ENCODE measurements around the gene RNASEH1. TPM values are rescaled to one million over a fixed set of nuclear protein-coding genes. Genes with fewer than 3 reads are reported as not detected.
"Not testable (repeated sequence)": the region's sequence is repeated elsewhere in the genome, so short reads cannot be mapped to it uniquely, and the experiment has no call there.

RNASEH1 gene
- total RNA-seq, 1 donor = 39.4 TPM

DNA sequence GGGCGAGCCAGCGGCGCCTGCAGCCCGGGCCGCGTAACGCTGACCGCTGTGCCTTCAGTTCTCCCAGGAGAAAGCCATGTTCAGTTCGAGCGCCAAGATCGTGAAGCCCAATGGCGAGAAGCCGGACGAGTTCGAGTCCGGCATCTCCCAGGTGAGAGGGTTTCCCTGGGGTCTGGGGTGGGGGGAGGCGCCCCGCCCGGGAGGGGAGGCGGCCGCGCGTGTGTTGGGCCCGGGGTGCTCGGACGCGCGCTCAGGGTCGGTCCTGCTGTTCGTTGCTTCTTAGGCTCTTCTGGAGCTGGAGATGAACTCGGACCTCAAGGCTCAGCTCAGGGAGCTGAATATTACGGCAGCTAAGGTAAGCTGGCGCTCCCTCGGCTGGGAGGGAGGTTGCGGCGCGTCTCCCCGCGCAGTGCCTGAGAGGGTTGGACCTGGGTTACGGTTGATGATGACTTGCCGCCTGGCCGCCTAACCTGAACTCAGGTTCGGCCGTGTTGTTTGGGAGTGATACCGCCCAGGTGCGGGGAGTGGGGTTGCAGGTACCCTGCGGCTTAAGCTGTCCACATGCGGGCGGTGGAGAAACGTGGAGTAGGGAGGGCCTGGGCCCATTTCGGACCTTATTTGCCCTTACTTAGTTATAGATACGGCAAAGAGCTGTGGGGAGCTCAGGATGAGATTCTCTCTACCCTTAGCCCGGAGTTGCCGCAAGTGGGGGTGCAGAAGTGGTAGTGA lies 17.6 kb upstream of the RNASEH1 start:
- H3K36me3 ChIP-seq (ENCODE audit: insufficient read depth, low read length) = peaks cover 47% of the 10 kb centered on the region
- no peaks in the 10 kb centered on the region for H3K27me3 ChIP-seq (ENCODE audit: insufficient read depth, low read length)
- H3K4me2 ChIP-seq (ENCODE audit: insufficient read depth, low read length) = peak overlapping the region; percentile 95
- H3K27ac ChIP-seq (ENCODE audit: low read depth, low read length) = peak overlapping the region; percentile 85
- TF ChIP-seq, protein P1, sequence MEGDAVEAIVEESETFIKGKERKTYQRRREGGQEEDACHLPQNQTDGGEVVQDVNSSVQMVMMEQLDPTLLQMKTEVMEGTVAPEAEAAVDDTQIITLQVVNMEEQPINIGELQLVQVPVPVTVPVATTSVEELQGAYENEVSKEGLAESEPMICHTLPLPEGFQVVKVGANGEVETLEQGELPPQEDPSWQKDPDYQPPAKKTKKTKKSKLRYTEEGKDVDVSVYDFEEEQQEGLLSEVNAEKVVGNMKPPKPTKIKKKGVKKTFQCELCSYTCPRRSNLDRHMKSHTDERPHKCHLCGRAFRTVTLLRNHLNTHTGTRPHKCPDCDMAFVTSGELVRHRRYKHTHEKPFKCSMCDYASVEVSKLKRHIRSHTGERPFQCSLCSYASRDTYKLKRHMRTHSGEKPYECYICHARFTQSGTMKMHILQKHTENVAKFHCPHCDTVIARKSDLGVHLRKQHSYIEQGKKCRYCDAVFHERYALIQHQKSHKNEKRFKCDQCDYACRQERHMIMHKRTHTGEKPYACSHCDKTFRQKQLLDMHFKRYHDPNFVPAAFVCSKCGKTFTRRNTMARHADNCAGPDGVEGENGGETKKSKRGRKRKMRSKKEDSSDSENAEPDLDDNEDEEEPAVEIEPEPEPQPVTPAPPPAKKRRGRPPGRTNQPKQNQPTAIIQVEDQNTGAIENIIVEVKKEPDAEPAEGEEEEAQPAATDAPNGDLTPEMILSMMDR (IDR thresholded peaks at IDR 0.05; ENCODE audit: extremely low read depth, low read depth, low read length) = no peak
- peaks cover 53% of the 10 kb centered on the region for H3K79me2 ChIP-seq (ENCODE audit: insufficient read depth, low read length)
- no peak for DNase-seq (ENCODE audit: insufficient read length, low spot score, missing footprints)
- peak overlapping the region; percentile 95 for H3K4me3 ChIP-seq (ENCODE audit: insufficient read depth, low read length)
- peak overlapping the region; percentile 83 for H2AFZ ChIP-seq (ENCODE audit: low read length)
- peaks cover 45% of the 10 kb centered on the region for H4K20me1 ChIP-seq (ENCODE audit: insufficient read depth, low read length)
- H3K4me1 ChIP-seq (ENCODE audit: insufficient read depth, low read length) = peaks cover 33% of the 10 kb centered on the region
- no peaks in the 10 kb centered on the region for H3K9me3 ChIP-seq (ENCODE audit: low read depth, low read length)

DNA sequence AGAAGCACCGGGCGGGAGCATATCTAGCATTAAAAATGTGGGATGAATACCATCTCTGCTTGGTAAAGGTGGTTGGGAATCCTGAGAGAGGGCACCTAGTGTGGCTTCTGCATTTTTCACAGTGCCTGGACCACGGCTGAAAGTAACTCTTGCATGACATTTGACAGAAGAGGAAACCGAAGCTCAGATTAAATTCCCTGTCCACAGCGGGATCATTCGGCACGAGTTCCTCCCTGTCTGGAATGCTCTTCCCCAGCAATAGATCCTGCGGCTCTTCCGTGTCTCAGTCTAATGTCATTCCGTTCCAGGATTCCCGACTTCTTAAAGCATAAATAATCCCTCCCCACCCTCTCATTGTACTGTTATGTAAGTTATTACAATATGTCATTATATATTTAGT lies 16.0 kb upstream of the RNASEH1 start:
- no peak for DNase-seq (ENCODE audit: insufficient read length, low spot score, missing footprints)
- Histone ChIP-seq H2AFZ (ENCODE audit: low read length) (peak overlapping the region; percentile 21), H3K27me3 (ENCODE audit: insufficient read depth, low read length) (no peaks in the 10 kb centered on the region), H4K20me1 (ENCODE audit: insufficient read depth, low read length) (peaks cover 31% of the 10 kb centered on the region), H3K4me1 (ENCODE audit: insufficient read depth, low read length) (peaks cover 29% of the 10 kb centered on the region), H3K4me3 (ENCODE audit: insufficient read depth, low read length) (no peak overlapping the region), H3K9me3 (ENCODE audit: low read depth, low read length) (no peaks in the 10 kb centered on the region), H3K27ac (ENCODE audit: low read depth, low read length) (no peak overlapping the region), H3K36me3 (ENCODE audit: insufficient read depth, low read length) (peaks cover 31% of the 10 kb centered on the region), H3K79me2 (ENCODE audit: insufficient read depth, low read length) (peaks cover 40% of the 10 kb centered on the region), H3K4me2 (ENCODE audit: insufficient read depth, low read length) (no peak overlapping the region)
- TF ChIP-seq, protein P1 (IDR thresholded peaks at IDR 0.05; ENCODE audit: extremely low read depth, low read depth, low read length) = no peak

DNA sequence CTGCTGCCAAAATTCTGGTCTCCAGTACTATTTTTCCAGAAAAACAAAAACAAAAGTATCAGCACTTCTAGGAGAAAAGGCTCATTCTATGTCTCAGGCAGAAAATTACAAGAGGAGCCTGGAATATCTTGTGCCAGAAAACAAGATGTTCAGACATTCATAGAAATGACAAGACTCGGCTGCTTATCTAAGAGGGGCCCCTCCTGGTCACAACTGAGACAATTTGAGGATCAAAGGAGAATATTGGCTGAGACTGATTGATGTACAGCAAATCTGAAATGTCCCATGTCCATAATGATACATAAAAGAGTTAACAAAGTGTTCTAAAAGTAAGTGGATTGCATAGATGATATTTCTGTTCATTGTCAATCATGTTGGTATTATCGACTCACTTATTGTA lies 14.5 kb upstream of the RNASEH1 start:
- Histone ChIP-seq H3K27me3 (ENCODE audit: insufficient read depth, low read length) (no peaks in the 10 kb centered on the region), H3K4me2 (ENCODE audit: insufficient read depth, low read length) (no peak overlapping the region), H3K36me3 (ENCODE audit: insufficient read depth, low read length) (peaks cover 16% of the 10 kb centered on the region), H3K79me2 (ENCODE audit: insufficient read depth, low read length) (peaks cover 24% of the 10 kb centered on the region), H3K9me3 (ENCODE audit: low read depth, low read length) (no peaks in the 10 kb centered on the region), H3K4me3 (ENCODE audit: insufficient read depth, low read length) (no peak overlapping the region), H2AFZ (ENCODE audit: low read length) (no peak overlapping the region), H4K20me1 (ENCODE audit: insufficient read depth, low read length) (peaks cover 15% of the 10 kb centered on the region), H3K27ac (ENCODE audit: low read depth, low read length) (no peak overlapping the region), H3K4me1 (ENCODE audit: insufficient read depth, low read length) (peaks cover 15% of the 10 kb centered on the region)
- TF ChIP-seq, protein P1 (IDR thresholded peaks at IDR 0.05; ENCODE audit: extremely low read depth, low read depth, low read length) = no peak
- no peak for DNase-seq (ENCODE audit: insufficient read length, low spot score, missing footprints)

DNA sequence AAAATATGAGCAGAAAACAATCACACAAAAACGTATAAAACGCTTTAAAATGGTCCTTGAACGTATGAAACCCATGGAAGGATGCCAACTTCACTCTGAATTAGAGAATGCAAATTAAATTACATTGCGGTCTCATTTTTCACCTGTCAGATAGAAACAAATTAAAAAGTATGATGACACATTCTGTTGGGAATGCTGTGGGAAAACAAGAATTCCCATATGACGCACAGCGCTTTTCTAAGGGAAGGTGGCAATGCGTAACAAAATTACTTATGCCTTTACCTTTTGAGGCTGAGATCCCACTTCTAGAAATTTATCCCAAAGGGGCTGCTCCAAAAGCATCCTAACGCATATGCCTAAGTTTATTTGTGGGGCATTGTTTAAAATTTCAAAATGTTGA lies 13.2 kb upstream of the RNASEH1 start:
- Histone ChIP-seq H3K4me2 (ENCODE audit: insufficient read depth, low read length) (no peak overlapping the region), H3K27me3 (ENCODE audit: insufficient read depth, low read length) (no peaks in the 10 kb centered on the region), H3K4me1 (ENCODE audit: insufficient read depth, low read length) (peaks cover 3% of the 10 kb centered on the region), H3K79me2 (ENCODE audit: insufficient read depth, low read length) (peaks cover 12% of the 10 kb centered on the region), H2AFZ (ENCODE audit: low read length) (no peak overlapping the region), H3K27ac (ENCODE audit: low read depth, low read length) (no peak overlapping the region), H3K9me3 (ENCODE audit: low read depth, low read length) (no peaks in the 10 kb centered on the region), H3K4me3 (ENCODE audit: insufficient read depth, low read length) (no peak overlapping the region), H3K36me3 (ENCODE audit: insufficient read depth, low read length) (peaks cover 4% of the 10 kb centered on the region), H4K20me1 (ENCODE audit: insufficient read depth, low read length) (peaks cover 6% of the 10 kb centered on the region)
- TF ChIP-seq, protein P1 (IDR thresholded peaks at IDR 0.05; ENCODE audit: extremely low read depth, low read depth, low read length) = no peak
- DNase-seq (ENCODE audit: insufficient read length, low spot score, missing footprints) = no peak

DNA sequence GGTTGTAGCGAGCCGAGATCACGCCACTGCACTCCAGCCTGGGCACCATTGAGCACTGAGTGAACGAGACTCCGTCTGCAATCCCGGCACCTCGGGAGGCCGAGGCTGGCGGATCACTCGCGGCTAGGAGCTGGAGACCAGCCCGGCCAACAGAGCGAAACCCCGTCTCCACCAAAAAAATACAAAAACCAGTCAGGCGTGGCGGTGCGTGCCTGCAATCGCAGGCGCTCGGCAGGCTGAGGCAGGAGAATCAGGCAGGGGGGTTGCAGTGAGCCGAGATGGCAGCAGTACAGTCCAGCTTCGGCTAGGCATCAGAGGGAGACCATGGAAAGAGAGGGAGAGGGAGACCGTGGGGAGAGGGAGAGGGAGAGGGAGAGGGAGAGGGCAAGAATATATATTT lies 11.5 kb upstream of the RNASEH1 start:
- not testable (repeated sequence) for H3K4me2 ChIP-seq (ENCODE audit: insufficient read depth, low read length); H3K36me3 ChIP-seq (ENCODE audit: insufficient read depth, low read length); H2AFZ ChIP-seq (ENCODE audit: low read length); H3K4me1 ChIP-seq (ENCODE audit: insufficient read depth, low read length); H3K27me3 ChIP-seq (ENCODE audit: insufficient read depth, low read length); H4K20me1 ChIP-seq (ENCODE audit: insufficient read depth, low read length); H3K4me3 ChIP-seq (ENCODE audit: insufficient read depth, low read length); H3K27ac ChIP-seq (ENCODE audit: low read depth, low read length); H3K9me3 ChIP-seq (ENCODE audit: low read depth, low read length); H3K79me2 ChIP-seq (ENCODE audit: insufficient read depth, low read length); DNase-seq (ENCODE audit: insufficient read length, low spot score, missing footprints)
